Measurements from ENCODE around the gene EHBP1L1.

Gene EHBP1L1

GRCh38 chr11:65575568-65576231 lies at the start of gene EHBP1L1:
Gene EHBP1L1, plus strand, starts transcription at chr11:65576053. Its CDS starts 250 bp downstream, at chr11:65576303.
- H3K4me3 ChIP-seq (ENCODE audit: control insufficient read depth, low read depth, low read length): peak within 1 kb of the TSS; percentile 61
- TF ChIP-seq, protein P1, sequence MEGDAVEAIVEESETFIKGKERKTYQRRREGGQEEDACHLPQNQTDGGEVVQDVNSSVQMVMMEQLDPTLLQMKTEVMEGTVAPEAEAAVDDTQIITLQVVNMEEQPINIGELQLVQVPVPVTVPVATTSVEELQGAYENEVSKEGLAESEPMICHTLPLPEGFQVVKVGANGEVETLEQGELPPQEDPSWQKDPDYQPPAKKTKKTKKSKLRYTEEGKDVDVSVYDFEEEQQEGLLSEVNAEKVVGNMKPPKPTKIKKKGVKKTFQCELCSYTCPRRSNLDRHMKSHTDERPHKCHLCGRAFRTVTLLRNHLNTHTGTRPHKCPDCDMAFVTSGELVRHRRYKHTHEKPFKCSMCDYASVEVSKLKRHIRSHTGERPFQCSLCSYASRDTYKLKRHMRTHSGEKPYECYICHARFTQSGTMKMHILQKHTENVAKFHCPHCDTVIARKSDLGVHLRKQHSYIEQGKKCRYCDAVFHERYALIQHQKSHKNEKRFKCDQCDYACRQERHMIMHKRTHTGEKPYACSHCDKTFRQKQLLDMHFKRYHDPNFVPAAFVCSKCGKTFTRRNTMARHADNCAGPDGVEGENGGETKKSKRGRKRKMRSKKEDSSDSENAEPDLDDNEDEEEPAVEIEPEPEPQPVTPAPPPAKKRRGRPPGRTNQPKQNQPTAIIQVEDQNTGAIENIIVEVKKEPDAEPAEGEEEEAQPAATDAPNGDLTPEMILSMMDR (conservative IDR thresholded peaks at IDR 0.05; ENCODE audit: control insufficient read depth, insufficient read depth, low read depth, low read length): no peak
- peak; percentile 58 for DNase-seq (ENCODE audit: low read depth)

GRCh38 chr11:65526744-65527143 lies 49.1 kb upstream of the EHBP1L1 start:
- no peak for DNase-seq (ENCODE audit: low read depth)
- TF ChIP-seq, protein P1 (conservative IDR thresholded peaks at IDR 0.05; ENCODE audit: control insufficient read depth, insufficient read depth, low read depth, low read length): no peak
- H3K4me3 ChIP-seq (ENCODE audit: control insufficient read depth, low read depth, low read length): no peak overlapping the region

- H3K4me3 ChIP-seq (ENCODE audit: control insufficient read depth, low read depth, low read length): no peak overlapping the region
- no peak for DNase-seq (ENCODE audit: low read depth)
- TF ChIP-seq, protein P1 (conservative IDR thresholded peaks at IDR 0.05; ENCODE audit: control insufficient read depth, insufficient read depth, low read depth, low read length): no peak
Observed at GRCh38 chr11:65528819-65529350, 47.0 kb upstream of the EHBP1L1 start.

- H3K4me3 ChIP-seq (ENCODE audit: control insufficient read depth, low read depth, low read length): no peak overlapping the region
- DNase-seq (ENCODE audit: low read depth): peak; percentile 34
- TF ChIP-seq, protein P1 (conservative IDR thresholded peaks at IDR 0.05; ENCODE audit: control insufficient read depth, insufficient read depth, low read depth, low read length): no peak
Observed at GRCh38 chr11:65529475-65530156, 46.2 kb upstream of the EHBP1L1 start.

GRCh38 chr11:65530157-65530496 lies 45.7 kb upstream of the EHBP1L1 start:
- TF ChIP-seq, protein P1 (conservative IDR thresholded peaks at IDR 0.05; ENCODE audit: control insufficient read depth, insufficient read depth, low read depth, low read length): peak; percentile 21
- no peak overlapping the region for H3K4me3 ChIP-seq (ENCODE audit: control insufficient read depth, low read depth, low read length)
- no peak for DNase-seq (ENCODE audit: low read depth)

GRCh38 chr11:65532388-65533064 lies 43.3 kb upstream of the EHBP1L1 start:
- DNase-seq (ENCODE audit: low read depth): no peak
- H3K4me3 ChIP-seq (ENCODE audit: control insufficient read depth, low read depth, low read length): no peak overlapping the region
- TF ChIP-seq, protein P1 (conservative IDR thresholded peaks at IDR 0.05; ENCODE audit: control insufficient read depth, insufficient read depth, low read depth, low read length): no peak
